Loucy (cell line): ENCODE measurements around the gene S1PR5.

ENCODE experiments used
- H2AFZ ChIP-seq: fragments of 200-600 bp; sonication (generic); 2 replicates; pipeline ENCODE4 v1.6.0; 2016; ENCODE audit warnings: antibody characterized with exemption, mild to moderate bottlenecking, low read length, moderate library complexity
- H3F3A ChIP-seq: fragments of 200-600 bp; 2 replicates; pipeline ENCODE4 v1.6.0; 2016; ENCODE audit warnings: antibody characterized with exemption, low read depth, mild to moderate bottlenecking
- H3K27me3 ChIP-seq: fragments of 200-600 bp; sonication (generic); 2 replicates; pipeline ENCODE4 v1.6.1; 2014; ENCODE audit warnings: low read length, mild to moderate bottlenecking; ENCODE audit not compliant: insufficient read depth, poor library complexity, severe bottlenecking
- H3K36me3 ChIP-seq: fragments of 200-600 bp; sonication (generic); 2 replicates; pipeline ENCODE4 v1.6.1; 2016; ENCODE audit warnings: low read length; ENCODE audit not compliant: insufficient read depth
- H3K4me1 ChIP-seq: fragments of 200-600 bp; sonication (generic); 2 replicates; pipeline ENCODE4 v1.5.1; 2014; ENCODE audit warnings: low read length, mild to moderate bottlenecking; ENCODE audit not compliant: insufficient read depth, poor library complexity, severe bottlenecking
- H3K4me2 ChIP-seq: fragments of 200-600 bp; sonication (generic); 2 replicates; pipeline ENCODE4 v1.6.0; 2014; ENCODE audit warnings: antibody characterized with exemption, low read length, low read depth, mild to moderate bottlenecking; ENCODE audit not compliant: poor library complexity, severe bottlenecking
- H3K4me3 ChIP-seq: fragments of 200-600 bp; sonication (generic); 2 replicates; pipeline ENCODE4 v1.5.1; 2014; ENCODE audit warnings: low read length, mild to moderate bottlenecking, mixed read lengths; ENCODE audit not compliant: poor library complexity, severe bottlenecking
- H3K79me2 ChIP-seq: fragments of 200-600 bp; sonication (generic); 2 replicates; pipeline ENCODE4 v1.6.1; 2014; ENCODE audit warnings: low read length; ENCODE audit not compliant: insufficient read depth
- H3K9ac ChIP-seq: fragments of 200-600 bp; sonication (generic); 2 replicates; pipeline ENCODE4 v1.6.0; 2014; ENCODE audit warnings: mild to moderate bottlenecking, low read depth, low read length, moderate library complexity; ENCODE audit not compliant: poor library complexity, severe bottlenecking
- H3K9me2 ChIP-seq: fragments of 200-600 bp; sonication (generic); replicated peaks from 2 replicates; pipeline ENCODE4 v1.6.1; 2016; ENCODE audit warnings: low read depth, low read length, mixed read lengths
- H3K9me3 ChIP-seq: fragments of 200-600 bp; sonication (generic); 2 replicates; pipeline ENCODE4 v1.6.1; 2014; ENCODE audit warnings: mild to moderate bottlenecking, antibody characterized with exemption, low read length, low read depth; ENCODE audit not compliant: insufficient read depth
- H4K20me1 ChIP-seq: fragments of 200-600 bp; sonication (generic); 2 replicates; pipeline ENCODE4 v1.6.0; 2014; ENCODE audit warnings: antibody characterized with exemption, low read length, mild to moderate bottlenecking; ENCODE audit not compliant: insufficient read depth, poor library complexity, severe bottlenecking
- EZH2phosphoT487 ChIP-seq: fragments of 200-600 bp; IDR thresholded peaks from 2 replicates; pipeline ENCODE4 v1.6.1; 2018; ENCODE audit warnings: antibody characterized with exemption, mild to moderate bottlenecking, moderate library complexity, borderline replicate concordance
- TF ChIP-seq, protein P1 (sequence below): fragments of 200-600 bp; sonication (generic); conservative IDR thresholded peaks from 2 replicates; pipeline ENCODE4 v1.5.1; 2014; ENCODE audit warnings: mild to moderate bottlenecking, antibody characterized with exemption, low read length

Gene S1PR5, protein sequence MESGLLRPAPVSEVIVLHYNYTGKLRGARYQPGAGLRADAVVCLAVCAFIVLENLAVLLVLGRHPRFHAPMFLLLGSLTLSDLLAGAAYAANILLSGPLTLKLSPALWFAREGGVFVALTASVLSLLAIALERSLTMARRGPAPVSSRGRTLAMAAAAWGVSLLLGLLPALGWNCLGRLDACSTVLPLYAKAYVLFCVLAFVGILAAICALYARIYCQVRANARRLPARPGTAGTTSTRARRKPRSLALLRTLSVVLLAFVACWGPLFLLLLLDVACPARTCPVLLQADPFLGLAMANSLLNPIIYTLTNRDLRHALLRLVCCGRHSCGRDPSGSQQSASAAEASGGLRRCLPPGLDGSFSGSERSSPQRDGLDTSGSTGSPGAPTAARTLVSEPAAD

GRCh38 chr19:10517361-10517759, at the start of gene S1PR5:
Gene S1PR5, minus strand, starts transcription at chr19:10517447. Its CDS starts 2,436 bp downstream, at chr19:10515011.
- Histone ChIP-seq H3K4me1 (peaks cover 4% of the 10 kb centered on the region), H3K79me2 (no peaks in the 10 kb centered on the region), H3K27me3 (no peaks in the 10 kb centered on the region), H3K36me3 (no peaks in the 10 kb centered on the region), H3K4me3 (no peak within 1 kb of the TSS), H2AFZ (peak within 1 kb of the TSS; percentile 65; the same call in 1 of the 2 replicates), H3K9me3 (no peaks in the 10 kb centered on the region), H4K20me1 (no peaks in the 10 kb centered on the region), H3K9ac (no peak within 1 kb of the TSS), H3F3A (no peaks in the 10 kb centered on the region), H3K4me2 (no peak within 1 kb of the TSS), H3K9me2 (no peaks in the 10 kb centered on the region)
- TF ChIP-seq, protein P1, sequence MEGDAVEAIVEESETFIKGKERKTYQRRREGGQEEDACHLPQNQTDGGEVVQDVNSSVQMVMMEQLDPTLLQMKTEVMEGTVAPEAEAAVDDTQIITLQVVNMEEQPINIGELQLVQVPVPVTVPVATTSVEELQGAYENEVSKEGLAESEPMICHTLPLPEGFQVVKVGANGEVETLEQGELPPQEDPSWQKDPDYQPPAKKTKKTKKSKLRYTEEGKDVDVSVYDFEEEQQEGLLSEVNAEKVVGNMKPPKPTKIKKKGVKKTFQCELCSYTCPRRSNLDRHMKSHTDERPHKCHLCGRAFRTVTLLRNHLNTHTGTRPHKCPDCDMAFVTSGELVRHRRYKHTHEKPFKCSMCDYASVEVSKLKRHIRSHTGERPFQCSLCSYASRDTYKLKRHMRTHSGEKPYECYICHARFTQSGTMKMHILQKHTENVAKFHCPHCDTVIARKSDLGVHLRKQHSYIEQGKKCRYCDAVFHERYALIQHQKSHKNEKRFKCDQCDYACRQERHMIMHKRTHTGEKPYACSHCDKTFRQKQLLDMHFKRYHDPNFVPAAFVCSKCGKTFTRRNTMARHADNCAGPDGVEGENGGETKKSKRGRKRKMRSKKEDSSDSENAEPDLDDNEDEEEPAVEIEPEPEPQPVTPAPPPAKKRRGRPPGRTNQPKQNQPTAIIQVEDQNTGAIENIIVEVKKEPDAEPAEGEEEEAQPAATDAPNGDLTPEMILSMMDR = no peak
- TF ChIP-seq EZH2phosphoT487 = no peak

DNA sequence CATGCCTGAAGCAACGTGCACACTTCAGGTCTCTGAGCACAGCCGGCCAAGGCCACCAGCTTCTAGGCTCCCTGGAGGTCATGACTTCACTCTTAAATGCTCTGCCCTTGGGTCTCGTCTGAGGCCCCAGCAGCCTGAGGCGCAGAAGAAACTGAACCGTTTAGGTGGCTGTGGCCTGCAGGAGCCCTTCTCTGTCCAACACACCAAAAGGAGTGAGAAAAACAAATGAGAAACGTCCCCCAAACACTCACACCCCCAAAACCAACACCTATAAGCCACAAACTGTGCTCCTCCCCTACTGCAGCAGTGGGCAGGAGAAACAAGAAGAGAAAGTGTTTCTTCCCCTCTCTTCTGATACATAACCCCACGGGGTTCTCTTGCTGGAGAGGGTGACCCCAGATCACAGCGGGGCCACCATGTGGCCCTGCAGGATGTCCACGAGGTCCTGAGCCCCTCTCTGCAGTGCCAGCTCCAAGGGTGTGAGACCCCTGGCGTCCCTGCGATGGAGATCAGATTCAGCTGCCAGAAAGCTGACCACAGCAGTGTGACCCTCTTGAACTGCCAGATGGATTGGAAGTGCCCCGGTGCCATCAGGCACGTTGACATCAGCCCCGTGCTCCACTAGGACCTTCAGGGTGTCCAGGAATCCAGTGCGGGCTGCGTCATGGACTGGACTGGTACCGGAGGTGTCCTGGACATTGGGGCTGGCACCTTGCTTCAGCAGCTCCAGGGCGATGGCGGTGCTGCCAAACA, 49.6 kb upstream of the S1PR5 start:
- peaks cover 24% of the 10 kb centered on the region for H4K20me1 ChIP-seq
- peaks cover under 1% of the 10 kb centered on the region; the same call in 1 of the 2 replicates for H3K36me3 ChIP-seq
- peak overlapping the region; percentile 76 for H3K4me3 ChIP-seq
- H2AFZ ChIP-seq = no peak overlapping the region
- TF ChIP-seq, protein P1 = no peak
- no peaks in the 10 kb centered on the region for H3K9me2 ChIP-seq
- H3K4me2 ChIP-seq = peak overlapping the region; percentile 88
- H3K79me2 ChIP-seq = peaks cover 62% of the 10 kb centered on the region
- no peaks in the 10 kb centered on the region for H3K9me3 ChIP-seq
- H3K27me3 ChIP-seq = peaks cover 4% of the 10 kb centered on the region
- H3K9ac ChIP-seq = peak overlapping the region; percentile 86
- peaks cover 30% of the 10 kb centered on the region for H3K4me1 ChIP-seq
- peaks cover 10% of the 10 kb centered on the region; the same call in 1 of the 2 replicates for H3F3A ChIP-seq

DNA sequence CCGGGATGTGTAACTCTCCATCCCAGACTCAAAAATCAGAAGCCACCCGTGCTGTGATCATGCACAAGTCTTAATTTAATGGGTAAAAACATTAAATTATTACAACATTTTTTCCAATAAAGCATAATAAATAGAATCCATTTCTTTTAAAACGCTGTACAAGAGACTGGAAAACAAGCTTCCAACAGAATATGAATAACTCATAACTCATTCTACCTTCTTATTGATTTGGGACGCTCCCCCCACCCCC, 49.1 kb upstream of the S1PR5 start:
- peak overlapping the region; percentile 86 for H3K9ac ChIP-seq
- peaks cover 5% of the 10 kb centered on the region; the same call in 1 of the 2 replicates for H3K36me3 ChIP-seq
- peaks cover 10% of the 10 kb centered on the region; the same call in 1 of the 2 replicates for H3F3A ChIP-seq
- H3K79me2 ChIP-seq = peaks cover 67% of the 10 kb centered on the region
- H2AFZ ChIP-seq = no peak overlapping the region
- H3K4me3 ChIP-seq = peak overlapping the region; percentile 76
- H3K4me2 ChIP-seq = peak overlapping the region; percentile 88
- TF ChIP-seq, protein P1 = no peak
- no peak for TF ChIP-seq EZH2phosphoT487
- peaks cover 32% of the 10 kb centered on the region for H3K4me1 ChIP-seq
- H3K9me2 ChIP-seq = no peaks in the 10 kb centered on the region
- H4K20me1 ChIP-seq = peaks cover 29% of the 10 kb centered on the region
- H3K27me3 ChIP-seq = peaks cover 4% of the 10 kb centered on the region
- no peaks in the 10 kb centered on the region for H3K9me3 ChIP-seq
